BLaER1 treated with 17β-estradiol and CSF1 and Interleukin-3, amounts not matched to agents 10 nM and 100 nM (cell line): ENCODE measurements around the gene AGXT.

ENCODE experiments used
- H3K27ac ChIP-seq, 11 experiments: shearing (Covaris generic); formaldehyde crosslinking; 2 replicates each; pipeline ENCODE4 v1.8.1; 2022
- H3K27me3 ChIP-seq, 11 experiments: shearing (Covaris generic); formaldehyde crosslinking; 2 replicates each; pipeline ENCODE4 v1.8.1; 2022
- H3K36me3 ChIP-seq, 11 experiments: shearing (Covaris generic); formaldehyde crosslinking; 2 replicates each; pipeline ENCODE4 v1.8.1; 2022
- H3K4me1 ChIP-seq, 10 experiments: shearing (Covaris generic); formaldehyde crosslinking; 2 replicates each; pipeline ENCODE4 v1.8.1; 2022
- H3K4me2 ChIP-seq, 11 experiments: shearing (Covaris generic); formaldehyde crosslinking; 2 replicates each; pipeline ENCODE4 v1.8.1; 2022
- H3K4me3 ChIP-seq, 10 experiments: shearing (Covaris generic); formaldehyde crosslinking; 2 replicates each; pipeline ENCODE4 v1.8.1; 2022
- H3K9ac ChIP-seq, 11 experiments: shearing (Covaris generic); formaldehyde crosslinking; 2 replicates each; pipeline ENCODE4 v1.8.1; 2022
- H3K9me3 ChIP-seq, 11 experiments: shearing (Covaris generic); formaldehyde crosslinking; replicated peaks in 1 of 11; 2 replicates each; pipeline ENCODE4 v1.8.1; 2022
- H4K20me1 ChIP-seq, 11 experiments: shearing (Covaris generic); formaldehyde crosslinking; 2 replicates each; pipeline ENCODE4 v1.8.1; 2022
- Cebpa-rat ChIP-seq, 11 experiments: shearing (Covaris generic); IDR thresholded peaks; 2 replicates each; pipeline ENCODE4 v1.8.1; 2022

The AGXT gene

DNA sequence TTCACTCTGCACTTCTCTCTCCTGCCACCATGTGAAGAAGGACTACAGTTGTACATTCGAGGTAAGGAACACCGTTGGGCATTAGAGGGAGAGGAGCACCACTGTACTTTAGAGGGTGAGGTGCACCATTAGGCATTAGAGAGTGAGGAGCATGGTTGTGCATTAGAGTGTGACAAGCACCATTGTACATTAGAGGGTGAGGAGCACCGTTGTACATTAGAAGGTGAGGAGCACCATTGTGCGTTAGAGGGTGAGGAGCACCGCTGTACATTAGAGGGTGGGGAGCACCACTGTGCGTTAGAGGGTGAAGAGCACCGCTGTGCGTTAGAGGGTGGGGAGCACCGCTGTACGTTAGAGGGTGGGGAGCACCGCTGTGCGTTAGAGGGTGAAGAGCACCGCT, 20.8 kb upstream of the AGXT start:
- no peaks in the 10 kb centered on the region for H3K27me3 ChIP-seq
- H4K20me1 ChIP-seq = no peaks in the 10 kb centered on the region
- H3K4me2 ChIP-seq = no peak overlapping the region
- TF ChIP-seq Cebpa-rat (IDR thresholded peaks at IDR 0.05) = no peak
- no peak overlapping the region for H3K9ac ChIP-seq
- no peaks in the 10 kb centered on the region for H3K36me3 ChIP-seq
- H3K4me1 ChIP-seq = no peaks in the 10 kb centered on the region
- peaks cover 0 to 39% (median 17%) of the 10 kb centered on the region in 11 experiments; a peak in 15 of 22 replicates for H3K9me3 ChIP-seq
- H3K27ac ChIP-seq = no peak overlapping the region
- no peak overlapping the region for H3K4me3 ChIP-seq

- H3K4me2 ChIP-seq = no peak overlapping the region
- H3K4me1 ChIP-seq = no peaks in the 10 kb centered on the region
- H4K20me1 ChIP-seq = no peaks in the 10 kb centered on the region
- no peak overlapping the region for H3K27ac ChIP-seq
- H3K4me3 ChIP-seq = no peak overlapping the region
- no peak overlapping the region for H3K9ac ChIP-seq
- TF ChIP-seq Cebpa-rat (IDR thresholded peaks at IDR 0.05) = no peak
- peaks cover 6 to 45% (median 20%) of the 10 kb centered on the region in 11 experiments for H3K9me3 ChIP-seq
- H3K27me3 ChIP-seq = no peaks in the 10 kb centered on the region
- H3K36me3 ChIP-seq = no peaks in the 10 kb centered on the region
Observed at GRCh38 chr2:240848900-240849680, 19.5 kb upstream of the AGXT start.

DNA sequence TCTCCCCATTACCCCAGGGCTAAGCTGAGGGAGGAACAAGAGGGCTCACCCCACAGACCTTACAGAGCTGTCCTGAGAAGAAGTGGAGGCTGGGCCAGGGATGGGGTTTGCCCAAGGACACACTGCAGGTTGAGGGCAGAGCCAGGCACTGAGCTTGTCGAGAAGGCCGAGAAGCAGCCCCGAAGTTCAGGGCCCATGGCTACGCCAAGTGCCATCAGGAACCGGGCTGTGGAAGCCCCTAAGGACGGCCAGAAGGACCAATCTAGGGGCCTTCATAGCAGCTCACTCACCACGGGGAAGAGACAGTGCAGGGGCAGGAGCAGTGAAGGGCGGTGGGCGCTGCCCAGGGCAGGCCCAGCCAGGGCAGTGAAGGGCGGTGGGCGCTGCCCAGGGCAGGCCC, 18.6 kb upstream of the AGXT start:
- no peak overlapping the region for H3K4me2 ChIP-seq
- H3K27ac ChIP-seq = no peak overlapping the region
- H3K9me3 ChIP-seq = peaks cover 15 to 45% (median 23%) of the 10 kb centered on the region in 11 experiments
- H3K4me1 ChIP-seq = no peaks in the 10 kb centered on the region
- H4K20me1 ChIP-seq = no peaks in the 10 kb centered on the region
- H3K36me3 ChIP-seq = peaks cover 0 to 5% (median 0%) of the 10 kb centered on the region in 11 experiments; a peak in 1 of 22 replicates
- no peak for TF ChIP-seq Cebpa-rat (IDR thresholded peaks at IDR 0.05)
- H3K4me3 ChIP-seq = no peak overlapping the region
- no peaks in the 10 kb centered on the region for H3K27me3 ChIP-seq
- H3K9ac ChIP-seq = no peak overlapping the region

DNA sequence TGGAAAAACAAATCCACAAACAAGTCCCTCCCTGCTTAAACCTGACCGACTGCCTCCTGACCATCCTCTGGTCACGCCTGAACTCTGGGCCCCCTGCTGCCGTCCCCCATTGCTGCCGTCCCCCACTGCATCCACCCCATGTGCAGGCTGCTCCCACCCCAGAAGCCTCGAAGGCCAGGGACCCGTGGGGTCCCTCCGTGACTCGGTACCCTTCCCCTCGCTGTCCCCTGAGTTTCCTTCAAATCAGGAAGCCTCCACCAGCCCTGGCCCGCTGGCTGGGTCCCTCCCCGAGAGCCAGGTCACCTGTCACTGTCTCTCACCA, 17.9 kb upstream of the AGXT start:
- no peak for TF ChIP-seq Cebpa-rat (IDR thresholded peaks at IDR 0.05)
- no peak overlapping the region for H3K4me3 ChIP-seq
- no peak overlapping the region for H3K27ac ChIP-seq
- no peaks in the 10 kb centered on the region for H3K27me3 ChIP-seq
- no peak overlapping the region for H3K9ac ChIP-seq
- H4K20me1 ChIP-seq = no peaks in the 10 kb centered on the region
- H3K4me1 ChIP-seq = no peaks in the 10 kb centered on the region
- peaks cover 0 to 5% (median 0%) of the 10 kb centered on the region in 11 experiments; a peak in 1 of 22 replicates for H3K36me3 ChIP-seq
- peaks cover 17 to 45% (median 25%) of the 10 kb centered on the region in 11 experiments for H3K9me3 ChIP-seq
- H3K4me2 ChIP-seq = no peak overlapping the region

DNA sequence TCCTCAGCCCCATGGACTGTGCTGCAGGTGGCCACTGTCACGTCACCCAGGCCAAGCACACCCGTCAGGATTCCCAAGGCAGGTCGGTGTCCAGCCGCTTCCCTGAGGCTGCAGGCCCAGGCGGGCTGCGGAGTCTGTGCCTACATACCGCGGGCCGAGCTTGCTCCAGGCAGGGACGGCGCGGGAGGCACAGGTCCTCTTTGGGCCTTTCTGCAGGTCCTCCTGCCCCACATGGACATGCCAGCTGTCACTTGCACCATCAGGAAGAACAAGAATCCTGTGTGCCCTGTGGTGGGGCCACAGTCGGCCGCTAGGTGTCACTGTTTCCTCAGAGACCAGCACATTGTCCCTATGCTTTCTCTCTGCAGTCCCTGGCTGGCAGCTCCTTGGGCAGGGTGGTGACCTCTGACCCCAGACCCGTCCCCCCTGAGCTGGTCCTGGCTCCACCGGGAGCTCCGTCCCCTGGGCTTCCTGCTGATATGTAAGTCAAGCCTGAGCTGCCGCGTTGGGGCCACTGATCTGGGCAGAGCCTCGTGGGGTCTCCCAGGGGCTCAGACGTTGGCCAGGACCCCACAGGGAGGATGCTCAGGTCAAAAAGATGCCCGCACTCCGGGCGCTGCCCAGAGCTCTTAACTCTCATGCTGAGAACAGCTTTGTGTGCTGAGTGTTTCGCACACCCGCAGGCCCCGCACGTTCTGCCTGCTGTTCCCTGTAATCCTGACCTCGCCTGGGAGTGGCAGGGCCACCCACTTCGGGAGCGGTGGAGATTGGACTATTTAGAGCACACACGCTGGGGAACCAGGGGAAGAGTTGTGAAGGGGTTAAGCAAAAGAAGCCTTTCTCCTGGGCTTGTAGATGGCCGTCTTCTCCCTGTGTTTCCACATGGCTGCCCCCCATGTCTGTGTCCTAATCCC, 17.3 kb upstream of the AGXT start:
- TF ChIP-seq Cebpa-rat (IDR thresholded peaks at IDR 0.05) = no peak

DNA sequence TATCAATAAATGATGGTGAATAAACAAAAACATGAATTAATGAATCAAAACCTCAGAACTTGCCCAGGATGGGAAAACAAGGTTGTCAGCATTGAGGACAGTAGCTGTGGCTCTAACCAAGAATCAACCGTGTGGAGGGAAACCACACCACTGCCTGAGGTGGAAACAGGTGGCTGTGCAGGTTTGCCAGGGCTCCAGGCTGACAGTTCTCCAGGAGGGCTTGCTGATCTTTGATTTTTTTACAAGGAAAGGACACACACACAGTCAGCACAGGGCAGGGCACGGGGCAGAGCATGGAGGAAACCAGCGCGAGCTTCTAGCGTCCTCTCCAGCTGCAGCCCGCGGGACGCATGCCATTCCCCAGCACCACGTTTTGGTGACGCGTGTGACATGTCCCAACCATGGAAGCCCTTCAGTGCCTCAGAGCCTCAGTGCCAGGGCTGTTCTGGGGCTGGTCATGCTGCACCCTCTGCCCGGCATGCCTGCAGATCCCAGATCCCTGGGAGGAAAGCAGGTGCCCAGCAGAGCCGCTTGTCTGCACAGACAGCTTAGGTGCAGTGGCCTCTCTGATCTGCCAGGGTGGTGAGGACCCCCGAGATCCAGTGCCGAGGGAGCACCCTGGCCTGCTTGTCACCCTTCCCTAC, 15.8 kb upstream of the AGXT start:
- Histone ChIP-seq H4K20me1 (no peaks in the 10 kb centered on the region), H3K9me3 (peaks cover 17 to 27% (median 23%) of the 10 kb centered on the region in 11 experiments)
- no peak for TF ChIP-seq Cebpa-rat (IDR thresholded peaks at IDR 0.05)

More for the DNA sequence above, 17.3 kb upstream of the AGXT start:
- no peaks in the 10 kb centered on the region for H4K20me1 ChIP-seq
- no peaks in the 10 kb centered on the region for H3K27me3 ChIP-seq
- H3K4me1 ChIP-seq = no peaks in the 10 kb centered on the region
- no peak overlapping the region for H3K4me3 ChIP-seq
- peaks cover 0 to 5% (median 0%) of the 10 kb centered on the region in 11 experiments; a peak in 1 of 22 replicates for H3K36me3 ChIP-seq
- H3K9ac ChIP-seq = no peak overlapping the region
- H3K4me2 ChIP-seq = no peak overlapping the region
- H3K27ac ChIP-seq = no peak overlapping the region
- peaks cover 17 to 40% (median 24%) of the 10 kb centered on the region in 11 experiments for H3K9me3 ChIP-seq

DNA sequence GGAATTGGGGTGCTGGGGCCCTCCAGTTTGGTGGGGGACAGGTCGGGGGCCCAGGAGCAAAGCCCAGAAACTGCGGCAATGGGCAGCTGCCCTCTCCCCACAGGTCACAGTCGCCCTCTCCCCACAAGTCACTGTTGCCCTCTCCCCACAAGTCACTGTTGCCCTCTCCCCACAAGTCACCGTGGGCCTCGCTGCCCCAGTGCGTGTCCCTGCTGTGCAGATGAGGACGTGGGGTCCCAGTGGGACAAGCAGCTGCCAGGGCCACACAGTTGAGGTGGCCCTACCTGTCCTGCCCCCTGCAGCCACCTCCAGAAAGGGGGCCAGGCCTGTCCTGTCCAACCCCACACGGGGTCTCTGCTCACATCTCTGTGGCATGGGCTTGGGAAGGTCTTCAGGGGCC, 13.0 kb upstream of the AGXT start:
- Histone ChIP-seq H3K9ac (no peak overlapping the region), H3K36me3 (peaks cover 0 to 5% (median 0%) of the 10 kb centered on the region in 11 experiments; a peak in 1 of 22 replicates), H3K27me3 (no peaks in the 10 kb centered on the region), H3K4me3 (no peak overlapping the region), H3K4me1 (no peaks in the 10 kb centered on the region), H4K20me1 (no peaks in the 10 kb centered on the region), H3K4me2 (no peak overlapping the region), H3K9me3 (peaks cover 17 to 27% (median 23%) of the 10 kb centered on the region in 11 experiments), H3K27ac (no peak overlapping the region)
- TF ChIP-seq Cebpa-rat (IDR thresholded peaks at IDR 0.05) = no peak

More for the DNA sequence above, 15.8 kb upstream of the AGXT start:
- Histone ChIP-seq H3K27ac (no peak overlapping the region), H3K4me3 (no peak overlapping the region), H3K4me2 (no peak overlapping the region), H3K36me3 (peaks cover 0 to 5% (median 0%) of the 10 kb centered on the region in 11 experiments; a peak in 1 of 22 replicates), H3K4me1 (no peaks in the 10 kb centered on the region), H3K27me3 (no peaks in the 10 kb centered on the region), H3K9ac (no peak overlapping the region)

DNA sequence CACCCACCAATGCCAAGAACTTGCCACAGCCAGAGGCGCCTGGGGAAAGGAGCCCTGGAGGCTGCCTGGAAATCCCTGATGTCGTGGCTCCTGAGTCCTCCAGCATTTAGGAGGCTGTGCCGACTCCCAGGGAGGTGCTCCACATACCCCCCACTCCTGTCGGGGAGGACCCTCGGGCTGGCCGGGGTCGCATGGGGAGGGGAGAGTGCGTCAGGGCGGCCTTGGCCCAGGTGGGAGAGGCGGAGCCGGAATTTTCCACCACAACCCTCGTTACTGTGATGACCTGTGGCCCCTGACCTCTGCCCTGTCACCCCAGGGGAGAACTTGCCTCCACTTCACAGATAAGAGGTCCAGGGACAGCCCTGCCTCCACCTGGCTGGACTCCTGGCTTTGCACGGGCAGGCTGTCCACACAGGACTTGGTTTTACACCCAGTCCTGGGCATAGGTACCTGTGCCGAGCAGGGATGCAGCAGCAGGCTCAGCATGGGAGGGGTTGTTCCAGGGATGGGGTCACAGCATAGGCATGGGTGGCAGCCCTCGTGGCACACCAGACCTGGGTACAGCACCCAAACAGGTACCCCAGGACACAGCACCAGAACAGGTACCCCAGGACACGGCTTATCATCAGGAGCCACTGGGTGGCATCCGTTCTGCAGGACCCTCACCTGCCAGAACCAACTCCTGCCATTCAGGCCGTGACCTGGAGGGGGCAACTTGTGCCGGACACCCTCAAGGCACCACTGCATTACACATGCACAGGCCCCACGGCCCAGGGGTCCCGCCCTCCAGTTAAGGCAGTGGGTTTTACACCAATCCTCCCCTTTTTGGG, 12.3 kb upstream of the AGXT start:
- no peak overlapping the region for H3K27ac ChIP-seq
- TF ChIP-seq Cebpa-rat (IDR thresholded peaks at IDR 0.05) = no peak

More for the DNA sequence above, 12.3 kb upstream of the AGXT start:
- Histone ChIP-seq H4K20me1 (no peaks in the 10 kb centered on the region), H3K27me3 (no peaks in the 10 kb centered on the region), H3K36me3 (peaks cover 0 to 5% (median 0%) of the 10 kb centered on the region in 11 experiments; a peak in 1 of 22 replicates), H3K4me1 (no peaks in the 10 kb centered on the region), H3K4me3 (no peak overlapping the region), H3K9me3 (peaks cover 17 to 27% (median 23%) of the 10 kb centered on the region in 11 experiments), H3K9ac (no peak overlapping the region), H3K4me2 (no peak overlapping the region)
